Measurements from ENCODE around the gene SPRY2. TPM values are rescaled to one million over a fixed set of nuclear protein-coding genes. Genes with fewer than 3 reads are reported as not detected.

Gene SPRY2
- total RNA-seq, 1 experiment from 2014 or later = 28.9 TPM

DNA sequence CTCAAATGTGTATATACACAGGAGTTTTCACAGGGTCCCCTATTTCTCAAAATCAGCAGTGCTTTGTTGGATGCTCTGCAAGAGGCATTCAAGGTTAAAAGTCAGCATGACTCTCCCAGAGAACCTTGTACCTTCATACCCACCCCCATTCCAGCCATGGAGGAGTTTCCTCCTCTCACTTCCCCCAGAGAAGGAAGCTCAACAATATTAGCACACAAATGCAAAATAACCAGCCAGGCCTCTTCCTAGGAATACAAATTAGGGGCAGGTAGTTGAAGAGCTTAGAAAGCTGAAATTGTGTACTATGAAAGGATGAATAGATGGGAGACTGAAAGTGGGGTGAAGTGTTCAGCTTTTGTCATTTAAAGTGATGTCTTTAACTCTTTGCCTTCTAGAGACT, 43.8 kb downstream of the SPRY2 start:
- H3K4me1 Mint-ChIP-seq (ENCODE audit: low read depth, unreplicated experiment) = no peaks in the 10 kb centered on the region
- no peak overlapping the region for H3K4me3 Mint-ChIP-seq (ENCODE audit: unreplicated experiment)
- POLR2A ChIA-PET = no interaction called here

GRCh38 chr13:80296638-80297037, 44.3 kb downstream of the SPRY2 start:
- ChIA-PET POLR2A (interaction anchor here (0.7 kb wide), 1 partner anchor 20 kb away, joined by 6 read pairs; no protein-coding TSS in a partner anchor), CTCF (no interaction called here)
- Mint-ChIP-seq H3K4me3 (ENCODE audit: unreplicated experiment) (no peak overlapping the region), H3K9me3 (ENCODE audit: unreplicated experiment) (no peaks in the 10 kb centered on the region), H3K4me1 (ENCODE audit: low read depth, unreplicated experiment) (no peaks in the 10 kb centered on the region), H3K27ac (ENCODE audit: unreplicated experiment) (no peak overlapping the region), H3K27me3 (ENCODE audit: insufficient read depth, unreplicated experiment) (no peaks in the 10 kb centered on the region), H3K36me3 (ENCODE audit: insufficient read depth, unreplicated experiment) (no peaks in the 10 kb centered on the region)
- intact Hi-C loops (cut with micrococcal nuclease; ENCODE audit: unreplicated experiment) = no loop called here
- no TSS peak for BruUV-seq (replicated peaks)
- TF ChIP-seq, protein P1, sequence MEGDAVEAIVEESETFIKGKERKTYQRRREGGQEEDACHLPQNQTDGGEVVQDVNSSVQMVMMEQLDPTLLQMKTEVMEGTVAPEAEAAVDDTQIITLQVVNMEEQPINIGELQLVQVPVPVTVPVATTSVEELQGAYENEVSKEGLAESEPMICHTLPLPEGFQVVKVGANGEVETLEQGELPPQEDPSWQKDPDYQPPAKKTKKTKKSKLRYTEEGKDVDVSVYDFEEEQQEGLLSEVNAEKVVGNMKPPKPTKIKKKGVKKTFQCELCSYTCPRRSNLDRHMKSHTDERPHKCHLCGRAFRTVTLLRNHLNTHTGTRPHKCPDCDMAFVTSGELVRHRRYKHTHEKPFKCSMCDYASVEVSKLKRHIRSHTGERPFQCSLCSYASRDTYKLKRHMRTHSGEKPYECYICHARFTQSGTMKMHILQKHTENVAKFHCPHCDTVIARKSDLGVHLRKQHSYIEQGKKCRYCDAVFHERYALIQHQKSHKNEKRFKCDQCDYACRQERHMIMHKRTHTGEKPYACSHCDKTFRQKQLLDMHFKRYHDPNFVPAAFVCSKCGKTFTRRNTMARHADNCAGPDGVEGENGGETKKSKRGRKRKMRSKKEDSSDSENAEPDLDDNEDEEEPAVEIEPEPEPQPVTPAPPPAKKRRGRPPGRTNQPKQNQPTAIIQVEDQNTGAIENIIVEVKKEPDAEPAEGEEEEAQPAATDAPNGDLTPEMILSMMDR (IDR thresholded peaks at IDR 0.05; ENCODE audit: insufficient read depth in 1 of 2, low read depth in 1 of 2, low read length in 1 of 2, severe bottlenecking in 1 of 2, unreplicated experiment in 1 of 2) = no peak
- Histone ChIP-seq H3K4me1 (no peaks in the 10 kb centered on the region), H3K27me3 (replicated peaks; ENCODE audit: control insufficient read depth, insufficient read depth, low read length) (no peaks in the 10 kb centered on the region), H3K4me3 (ENCODE audit: low read depth, low read length) (no peak overlapping the region), H3K36me3 (ENCODE audit: control insufficient read depth, insufficient read depth, low read length) (no peaks in the 10 kb centered on the region), H3K9me3 (no peaks in the 10 kb centered on the region)
- DNase-seq = no peak

More for the DNA sequence above, 43.8 kb downstream of the SPRY2 start:
- intact Hi-C loops (cut with micrococcal nuclease; ENCODE audit: unreplicated experiment) = no loop called here
- H3K36me3 Mint-ChIP-seq (ENCODE audit: insufficient read depth, unreplicated experiment) = no peaks in the 10 kb centered on the region
- TF ChIP-seq, protein P1 (IDR thresholded peaks at IDR 0.05; ENCODE audit: insufficient read depth in 1 of 2, low read depth in 1 of 2, low read length in 1 of 2, severe bottlenecking in 1 of 2, unreplicated experiment in 1 of 2) = no peak
- no peaks in the 10 kb centered on the region for H3K36me3 ChIP-seq (ENCODE audit: control insufficient read depth, insufficient read depth, low read length)
- H3K4me1 ChIP-seq = no peaks in the 10 kb centered on the region
- DNase-seq = no peak
- no peaks in the 10 kb centered on the region for H3K9me3 Mint-ChIP-seq (ENCODE audit: unreplicated experiment)
- H3K4me3 ChIP-seq (ENCODE audit: low read depth, low read length) = no peak overlapping the region
- CTCF ChIA-PET = interaction anchor here (0.5 to 1.0 kb wide), 2 partner anchors 11 to 28 kb away, joined by 4 read pairs; no protein-coding TSS in a partner anchor
- no TSS peak for BruUV-seq (replicated peaks)
- no peaks in the 10 kb centered on the region for H3K27me3 ChIP-seq (replicated peaks; ENCODE audit: control insufficient read depth, insufficient read depth, low read length)
- no peak overlapping the region for H3K27ac Mint-ChIP-seq (ENCODE audit: unreplicated experiment)
- H3K27me3 Mint-ChIP-seq (ENCODE audit: insufficient read depth, unreplicated experiment) = no peaks in the 10 kb centered on the region
- no peaks in the 10 kb centered on the region for H3K9me3 ChIP-seq

DNA sequence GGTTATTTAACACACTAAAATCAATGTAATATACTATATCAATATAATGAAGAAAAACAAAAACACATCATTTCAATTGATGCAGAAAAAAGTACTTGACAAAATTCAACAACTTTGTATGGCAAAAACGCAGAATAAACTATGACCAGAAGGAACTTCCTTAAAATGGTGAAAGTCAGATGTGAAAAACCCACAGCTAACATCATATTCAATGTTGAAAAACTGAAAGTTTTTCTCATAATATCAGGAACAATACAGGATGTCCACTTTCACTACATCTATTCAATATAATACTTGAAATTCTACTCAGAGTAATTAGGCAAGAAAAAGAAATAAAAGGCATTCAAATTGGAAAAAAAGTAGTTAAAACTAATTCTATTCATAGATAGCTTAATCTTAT, 50.3 kb downstream of the SPRY2 start:
- Histone ChIP-seq H3K9me3 (no peaks in the 10 kb centered on the region; the same call in none of the 2 replicates), H3K4me3 (ENCODE audit: low read depth, low read length) (no peak overlapping the region), H3K36me3 (ENCODE audit: control insufficient read depth, insufficient read depth, low read length) (no peaks in the 10 kb centered on the region), H3K4me1 (no peaks in the 10 kb centered on the region), H3K27me3 (replicated peaks; ENCODE audit: control insufficient read depth, insufficient read depth, low read length) (no peaks in the 10 kb centered on the region)
- DNase-seq = no peak
- no peaks in the 10 kb centered on the region for H3K36me3 Mint-ChIP-seq (ENCODE audit: insufficient read depth, unreplicated experiment)
- no peaks in the 10 kb centered on the region for H3K27me3 Mint-ChIP-seq (ENCODE audit: insufficient read depth, unreplicated experiment)
- no peaks in the 10 kb centered on the region for H3K4me1 Mint-ChIP-seq (ENCODE audit: low read depth, unreplicated experiment)
- no peaks in the 10 kb centered on the region for H3K9me3 Mint-ChIP-seq (ENCODE audit: unreplicated experiment)
- no peak overlapping the region for H3K27ac Mint-ChIP-seq (ENCODE audit: unreplicated experiment)
- intact Hi-C loops (cut with micrococcal nuclease; ENCODE audit: unreplicated experiment) = no loop called here
- no peak overlapping the region for H3K4me3 Mint-ChIP-seq (ENCODE audit: unreplicated experiment)
- ChIA-PET POLR2A (no interaction called here), CTCF (no interaction called here)
- BruUV-seq (replicated peaks) = no TSS peak
- TF ChIP-seq, protein P1 (IDR thresholded peaks at IDR 0.05; ENCODE audit: insufficient read depth in 1 of 2, low read depth in 1 of 2, low read length in 1 of 2, severe bottlenecking in 1 of 2, unreplicated experiment in 1 of 2) = no peak
